PC-3 (cell line): ENCODE data around the gene CHD3. TPM values are rescaled to one million over a fixed set of nuclear protein-coding genes. Genes with fewer than 3 reads are reported as not detected.

Source experiments
- ATAC-seq: fragments of 200-7000 bp; cut with Tn5 transposase; 2 replicates; pipeline ENCODE4 v1.9.1; 2020; ENCODE audit warnings: mild to moderate bottlenecking, moderate library complexity
- BruUV-seq: library from RNA; stranded (reverse); fragments of 400-500 nt; replicated peaks from 2 replicates; lab custom pipeline; 2021; lab: Mats Ljungman, UMichigan
- CTCF ChIA-PET: fragments of 300-600 bp; sonication (Branson Sonifier 250); formaldehyde crosslinking; loops from one replicate; lab custom pipeline; 2022; ENCODE audit warnings: antibody characterized with exemption; lab: Charles Lee
- POLR2A ChIA-PET: fragments of 300-600 bp; sonication (Branson Sonifier 250); formaldehyde crosslinking; loops from one replicate; lab custom pipeline; 2022; ENCODE audit warnings: antibody characterized with exemption; ENCODE audit not compliant: unreplicated experiment; lab: Charles Lee
- DNase-seq: peaks from one replicate; pipeline ENCODE4 v3.0.0-alpha.2; 2015
- H2AFZ ChIP-seq: fragments of 300-600 bp; sonication (generic); 2 replicates; pipeline ENCODE4 v1.6.0; 2016; ENCODE audit warnings: antibody characterized with exemption, low read length
- H3F3A ChIP-seq: fragments of 300-600 bp; sonication (generic); one replicate; pipeline ENCODE4 v1.6.0; 2017; ENCODE audit warnings: antibody characterized with exemption, low read length, control low read depth, mild to moderate bottlenecking; ENCODE audit not compliant: unreplicated experiment
- H3K27ac ChIP-seq: fragments of 300-600 bp; sonication (generic); 2 replicates; pipeline ENCODE4 v1.5.1; 2016; ENCODE audit warnings: mild to moderate bottlenecking, low read length
- H3K27me3 ChIP-seq: fragments of 300-600 bp; sonication (generic); 2 replicates; pipeline ENCODE4 v1.6.1; 2016; ENCODE audit warnings: low read length, mixed read lengths
- H3K36me3 ChIP-seq: fragments of 300-600 bp; sonication (generic); 2 replicates; pipeline ENCODE4 v1.6.1; 2016; ENCODE audit warnings: low read depth, mixed run types, low read length, mixed read lengths
- H3K4me1 ChIP-seq: fragments of 300-600 bp; sonication (generic); 2 replicates; pipeline ENCODE4 v1.5.1; 2016; ENCODE audit warnings: low read length; ENCODE audit not compliant: insufficient read depth
- H3K4me2 ChIP-seq: fragments of 300-600 bp; sonication (generic); 2 replicates; pipeline ENCODE4 v1.6.0; 2016; ENCODE audit warnings: low read length
- H3K4me3 ChIP-seq: fragments of 300-600 bp; sonication (generic); 2 replicates; pipeline ENCODE4 v1.5.1; 2016; ENCODE audit warnings: mild to moderate bottlenecking, low read length, mixed read lengths
- H3K79me2 ChIP-seq: fragments of 300-600 bp; sonication (generic); 2 replicates; pipeline ENCODE4 v1.6.1; 2017; ENCODE audit warnings: low read length, mixed read lengths
- H3K9ac ChIP-seq: fragments of 300-600 bp; sonication (generic); 2 replicates; pipeline ENCODE4 v1.6.0; 2016; ENCODE audit warnings: mild to moderate bottlenecking, low read length
- H3K9me2 ChIP-seq: fragments of 300-600 bp; sonication (generic); replicated peaks from 2 replicates; pipeline ENCODE4 v1.6.1; 2016; ENCODE audit warnings: mixed run types, low read length, mixed read lengths
- H3K9me3 ChIP-seq: fragments of 300-600 bp; sonication (generic); 2 replicates; pipeline ENCODE4 v1.6.1; 2016; ENCODE audit warnings: low read length, mixed read lengths
- H4K20me1 ChIP-seq: fragments of 300-600 bp; sonication (generic); 2 replicates; pipeline ENCODE4 v1.6.1; 2016; ENCODE audit warnings: low read length, mixed read lengths
- CTCF ChIP-seq: fragments of 300-600 bp; sonication (generic); conservative IDR thresholded peaks from 2 replicates; pipeline ENCODE4 v1.5.1; 2017; ENCODE audit warnings: antibody characterized with exemption, low read depth, mild to moderate bottlenecking, low read length
- EZH2 ChIP-seq: fragments of 300-600 bp; sonication (generic); IDR thresholded peaks from one replicate; pipeline ENCODE4 v1.6.1; 2017; ENCODE audit warnings: antibody characterized with exemption, mild to moderate bottlenecking, low read length; ENCODE audit not compliant: unreplicated experiment
- EZH2phosphoT487 ChIP-seq: fragments of 300-600 bp; sonication (generic); IDR thresholded peaks from 2 replicates; pipeline ENCODE4 v1.6.1; 2018; ENCODE audit warnings: mild to moderate bottlenecking, antibody characterized with exemption, low read length, borderline replicate concordance
- intact Hi-C: fragments of 100-400 bp; cut with micrococcal nuclease; formaldehyde crosslinking; loops from 2 replicates; pipeline ENCODE4 v1.9.0; 2023
- total RNA-seq: library from RNA; depleted of rRNA; stranded (reverse); fragments of >200 nt; gene quantifications from 2 replicates; pipeline ENCODE4 v1.2.3, GENCODE V29; 2014

The CHD3 gene
- total RNA-seq, 1 experiment from 2014 or later, result 102 TPM

DNA sequence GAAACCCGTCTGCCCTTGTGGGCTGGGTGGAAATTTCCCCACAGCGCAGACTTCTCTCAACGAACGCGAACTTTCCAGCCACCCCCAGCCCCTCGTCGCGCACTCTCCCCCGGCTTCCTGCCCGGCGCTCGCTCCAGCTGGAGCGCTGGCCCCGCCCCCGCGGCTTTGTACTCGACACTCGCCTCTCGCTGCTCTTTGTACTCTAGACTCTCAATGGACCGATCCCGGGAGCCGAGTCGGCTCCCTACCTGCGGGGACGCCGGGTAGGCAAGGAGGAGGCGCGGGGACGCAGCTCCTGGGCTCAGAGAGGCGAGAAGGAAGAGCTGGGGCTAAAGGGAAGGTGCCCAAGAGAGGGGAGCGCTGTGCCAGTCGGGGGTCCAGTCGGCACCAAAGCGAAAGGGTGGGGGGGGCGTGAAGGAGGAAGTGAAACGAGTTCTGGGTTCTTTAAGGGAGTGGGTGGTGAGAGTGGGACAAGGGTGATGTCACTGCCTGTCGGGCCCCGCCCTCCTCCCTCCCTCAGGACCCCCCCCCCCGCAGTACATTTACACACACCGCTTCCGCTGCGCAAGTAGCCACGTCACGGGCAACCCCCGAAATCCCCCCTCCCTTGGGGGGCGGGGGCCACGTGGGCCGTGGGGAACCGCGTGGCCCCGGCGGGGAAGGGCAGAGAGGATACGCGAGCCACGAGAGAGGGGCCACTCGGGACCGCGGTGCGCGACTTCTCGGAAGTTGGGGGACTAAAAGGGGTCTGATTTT is 44.9 kb upstream of the CHD3 start:
- H3K4me3 ChIP-seq, result peak overlapping the region; percentile 84
- CTCF ChIA-PET, result interaction anchor here (0.6 kb wide), 1 partner anchor 62 kb away, joined by 3 read pairs; no protein-coding TSS in a partner anchor
- H3K79me2 ChIP-seq, result peaks cover 40% of the 10 kb centered on the region
- peak; percentile 72 for DNase-seq
- H3K36me3 ChIP-seq, result no peaks in the 10 kb centered on the region; the same call in 1 of the 2 replicates
- H3K4me1 ChIP-seq, result peaks cover 26% of the 10 kb centered on the region
- BruUV-seq, result TSS peak; percentile 68
- H3K4me2 ChIP-seq, result peak overlapping the region; percentile 88
- peak; percentile 21 for ATAC-seq
- no peak overlapping the region for H2AFZ ChIP-seq
- no peaks in the 10 kb centered on the region for H3K9me3 ChIP-seq
- H4K20me1 ChIP-seq, result no peaks in the 10 kb centered on the region
- H3F3A ChIP-seq, result no peaks in the 10 kb centered on the region
- no peaks in the 10 kb centered on the region for H3K9me2 ChIP-seq
- intact Hi-C loops, result loop anchor here (2.0 to 5.0 kb wide), 2 partner anchors 13 to 101 kb away; partner anchors contain the start of gene NAA38
- peak overlapping the region; percentile 98 for H3K27ac ChIP-seq
- TF ChIP-seq EZH2phosphoT487 (no peak), CTCF (no peak), EZH2 (no peak)
- POLR2A ChIA-PET, result no interaction called here
- peak overlapping the region; percentile 100 for H3K9ac ChIP-seq
- no peaks in the 10 kb centered on the region for H3K27me3 ChIP-seq

- Histone ChIP-seq H3K4me1 (peaks cover 19% of the 10 kb centered on the region), H3K36me3 (no peaks in the 10 kb centered on the region; the same call in 1 of the 2 replicates), H3K27me3 (no peaks in the 10 kb centered on the region), H3K9ac (peak overlapping the region; percentile 100), H3K79me2 (peaks cover 32% of the 10 kb centered on the region), H3F3A (no peaks in the 10 kb centered on the region), H3K27ac (peak overlapping the region; percentile 98), H4K20me1 (no peaks in the 10 kb centered on the region), H3K4me3 (peak overlapping the region; percentile 84), H2AFZ (no peak overlapping the region), H3K9me2 (no peaks in the 10 kb centered on the region), H3K9me3 (no peaks in the 10 kb centered on the region), H3K4me2 (peak overlapping the region; percentile 88)
- DNase-seq (peak; percentile 88), ATAC-seq (peak; percentile 67)
- ChIA-PET POLR2A (interaction anchor here (0.5 to 1.2 kb wide), 2 partner anchors 9 to 275 kb away, joined by 4 read pairs; no protein-coding TSS in a partner anchor), CTCF (interaction anchor here (0.5 to 1.4 kb wide), 6 partner anchors 20 to 157 kb away, joined by 3 to 6 read pairs (median 3); no protein-coding TSS in a partner anchor)
- intact Hi-C loops, result loop anchor here (5.0 kb wide), 1 partner anchor 102 kb away; no protein-coding TSS in a partner anchor
- TF ChIP-seq EZH2 (no peak), CTCF (no peak), EZH2phosphoT487 (no peak)
- no TSS peak for BruUV-seq
Observed at GRCh38 chr17:7844292-7845154, 44.1 kb upstream of the CHD3 start.
